ENCODE measurements around the gene RAB27A.
A peak's percentile ranks its signal among the peaks of the same experiment; 100 is the strongest.

Gene RAB27A

DNA sequence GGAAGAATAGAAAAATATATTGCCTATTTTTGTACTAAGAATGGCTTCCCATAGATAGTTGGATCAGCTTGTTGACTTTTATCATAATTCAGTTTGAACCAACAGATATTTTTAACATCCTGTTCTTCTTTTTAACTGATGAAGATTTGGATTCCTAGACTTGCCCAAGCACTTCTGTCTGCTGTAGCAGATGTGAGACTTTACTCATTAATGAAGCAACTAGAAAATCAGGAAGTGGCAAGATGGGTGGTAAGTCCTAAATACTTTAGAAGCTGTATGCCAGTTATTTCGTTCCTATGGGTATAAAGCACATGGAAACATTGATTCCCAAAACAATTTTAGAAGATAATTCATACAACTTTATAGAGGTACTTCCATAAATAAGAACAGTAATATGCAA is 37.8 kb upstream of the RAB27A start:
- no peak overlapping the region for H3K14ac ChIP-seq (ENCODE audit: low read length in 2 of 2)
- no peak overlapping the region for H3K18ac ChIP-seq (ENCODE audit: low read depth in 1 of 2, low read length in 2 of 2)
- no peaks in the 10 kb centered on the region for H3K9me3 ChIP-seq (ENCODE audit: control insufficient read depth, low read length)
- H2BK5ac ChIP-seq (ENCODE audit: low read depth, low read length, poor library complexity, severe bottlenecking) = no peak overlapping the region
- peaks cover 11% of the 10 kb centered on the region for H3K79me1 ChIP-seq (replicated peaks; ENCODE audit: low read length, poor library complexity, severe bottlenecking)
- H3K23ac ChIP-seq (ENCODE audit: low read length in 2 of 2) = no peak overlapping the region
- H4K91ac ChIP-seq (ENCODE audit: low read length) = no peak overlapping the region
- H2AK5ac ChIP-seq (ENCODE audit: low read length, severe bottlenecking) = no peak overlapping the region
- no peak overlapping the region for H3K9ac ChIP-seq (ENCODE audit: low read length)
- no peak overlapping the region for H2BK12ac ChIP-seq (ENCODE audit: low read length in 2 of 2)
- H2BK120ac ChIP-seq (ENCODE audit: low read depth, low read length) = no peak overlapping the region
- no peaks in the 10 kb centered on the region for H3K4me1 ChIP-seq (ENCODE audit: control insufficient read depth, insufficient read depth, low read depth, low read length)
- no peak overlapping the region for H2AFZ ChIP-seq (ENCODE audit: low read depth, low read length)
- no peak for DNase-seq
- H3K4ac ChIP-seq (ENCODE audit: low read depth in 1 of 2, low read length in 2 of 2) = no peak overlapping the region
- H3K27me3 ChIP-seq (ENCODE audit: control insufficient read depth in 1 of 2, insufficient read depth in 1 of 2, low read length in 2 of 2) = no peaks in the 10 kb centered on the region
- WGBS = 80% methylated on average over 1 of the region's 1 CpG
- no peak overlapping the region for H3K27ac ChIP-seq (ENCODE audit: low read length, poor library complexity, severe bottlenecking)
- no peak overlapping the region for H3K4me2 ChIP-seq (ENCODE audit: low read length, poor library complexity, severe bottlenecking)
- H3K4me3 ChIP-seq (ENCODE audit: insufficient read depth in 1 of 2, low read depth in 1 of 2, low read length in 2 of 2) = no peak overlapping the region
- no peak overlapping the region for H2BK15ac ChIP-seq (ENCODE audit: low read depth, poor library complexity, severe bottlenecking)
- peaks cover 6 to 39% of the 10 kb centered on the region in 2 experiments for H3K36me3 ChIP-seq (ENCODE audit: control insufficient read depth in 1 of 2, insufficient read depth in 2 of 2, low read depth in 1 of 2, low read length in 2 of 2)
- H4K8ac ChIP-seq (ENCODE audit: low read length) = no peak overlapping the region

DNA sequence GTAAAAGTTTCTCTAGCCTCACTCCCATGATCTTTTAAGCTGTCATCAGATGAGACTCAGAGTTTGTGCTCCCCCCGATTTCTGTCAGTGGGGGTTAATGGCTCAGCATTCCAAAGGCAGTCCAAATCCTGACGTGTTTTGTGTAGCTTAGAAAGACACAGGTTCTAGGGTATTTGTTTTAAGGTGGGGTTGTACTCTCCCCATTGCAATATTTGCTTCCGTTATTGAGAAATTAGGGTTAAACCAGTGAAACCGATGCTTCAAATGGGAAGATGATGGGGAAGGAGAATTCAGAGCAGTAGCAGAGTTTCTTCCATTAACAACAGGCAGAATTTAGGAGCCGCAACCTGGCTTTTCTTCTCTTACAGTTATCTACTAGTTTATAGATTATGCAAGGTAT is 32.9 kb upstream of the RAB27A start:
- no peak overlapping the region for H3K18ac ChIP-seq (ENCODE audit: low read depth in 1 of 2, low read length in 2 of 2)
- no peak overlapping the region for H2AK5ac ChIP-seq (ENCODE audit: low read length, severe bottlenecking)
- H4K91ac ChIP-seq (ENCODE audit: low read length) = no peak overlapping the region
- H3K36me3 ChIP-seq (ENCODE audit: control insufficient read depth in 1 of 2, insufficient read depth in 2 of 2, low read depth in 1 of 2, low read length in 2 of 2) = peaks cover 0 to 11% of the 10 kb centered on the region in 2 experiments
- H2AFZ ChIP-seq (ENCODE audit: low read depth, low read length) = no peak overlapping the region
- H4K8ac ChIP-seq (ENCODE audit: low read length) = no peak overlapping the region
- no peak overlapping the region for H3K4ac ChIP-seq (ENCODE audit: low read depth in 1 of 2, low read length in 2 of 2)
- H3K9ac ChIP-seq (ENCODE audit: low read length) = no peak overlapping the region
- no peak overlapping the region for H2BK5ac ChIP-seq (ENCODE audit: low read depth, low read length, poor library complexity, severe bottlenecking)
- H3K4me2 ChIP-seq (ENCODE audit: low read length, poor library complexity, severe bottlenecking) = no peak overlapping the region
- H3K4me3 ChIP-seq (ENCODE audit: insufficient read depth in 1 of 2, low read depth in 1 of 2, low read length in 2 of 2) = no peak overlapping the region
- no peak overlapping the region for H2BK120ac ChIP-seq (ENCODE audit: low read depth, low read length)
- no peak overlapping the region for H3K27ac ChIP-seq (ENCODE audit: low read length, poor library complexity, severe bottlenecking)
- peaks cover 5% of the 10 kb centered on the region for H3K4me1 ChIP-seq (ENCODE audit: control insufficient read depth, insufficient read depth, low read depth, low read length)
- no peaks in the 10 kb centered on the region for H3K27me3 ChIP-seq (ENCODE audit: control insufficient read depth in 1 of 2, insufficient read depth in 1 of 2, low read length in 2 of 2)
- H3K9me3 ChIP-seq (ENCODE audit: control insufficient read depth, low read length) = no peaks in the 10 kb centered on the region
- 82% methylated on average over 4 of the region's 5 CpGs for WGBS
- H3K23ac ChIP-seq (ENCODE audit: low read length in 2 of 2) = no peak overlapping the region
- no peak overlapping the region for H2BK15ac ChIP-seq (ENCODE audit: low read depth, poor library complexity, severe bottlenecking)
- H3K14ac ChIP-seq (ENCODE audit: low read length in 2 of 2) = no peak overlapping the region
- H3K79me1 ChIP-seq (replicated peaks; ENCODE audit: low read length, poor library complexity, severe bottlenecking) = peaks cover 17% of the 10 kb centered on the region
- DNase-seq = no peak
- H2BK12ac ChIP-seq (ENCODE audit: low read length in 2 of 2) = no peak overlapping the region

DNA sequence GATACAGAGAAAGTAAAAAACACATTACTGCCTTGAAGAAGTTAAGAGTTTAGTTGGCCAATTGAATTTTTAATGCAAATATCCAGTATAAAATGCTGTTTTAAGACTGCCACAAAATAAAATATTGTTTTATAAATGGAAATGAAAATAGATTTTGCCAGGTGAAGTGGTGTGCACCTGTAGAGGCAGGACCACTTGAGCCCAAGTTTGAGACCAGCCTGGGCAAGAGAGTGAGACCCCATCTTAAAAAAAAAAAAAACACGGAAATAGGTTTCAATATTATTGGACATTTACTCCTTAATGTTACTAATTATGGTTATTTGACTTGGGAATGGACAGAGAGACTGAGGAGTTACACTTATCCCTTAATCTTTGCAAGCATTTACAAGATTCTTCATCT is 31.4 kb upstream of the RAB27A start:
- peak overlapping the region; percentile 98 for H3K9ac ChIP-seq (ENCODE audit: low read length)
- DNase-seq = no peak
- WGBS = no CpG with 5 or more reads among the region's 1 CpG
- H2BK12ac ChIP-seq (ENCODE audit: low read length in 2 of 2) = no peak overlapping the region
- H3K9me3 ChIP-seq (ENCODE audit: control insufficient read depth, low read length) = no peaks in the 10 kb centered on the region
- H3K27me3 ChIP-seq (ENCODE audit: control insufficient read depth in 1 of 2, insufficient read depth in 1 of 2, low read length in 2 of 2) = no peaks in the 10 kb centered on the region
- no peak overlapping the region for H2BK5ac ChIP-seq (ENCODE audit: low read depth, low read length, poor library complexity, severe bottlenecking)
- H3K27ac ChIP-seq (ENCODE audit: low read length, poor library complexity, severe bottlenecking) = no peak overlapping the region
- H3K4me1 ChIP-seq (ENCODE audit: control insufficient read depth, insufficient read depth, low read depth, low read length) = peaks cover 8% of the 10 kb centered on the region
- H3K14ac ChIP-seq (ENCODE audit: low read length in 2 of 2) = no peak overlapping the region
- H3K4me2 ChIP-seq (ENCODE audit: low read length, poor library complexity, severe bottlenecking) = no peak overlapping the region
- H3K79me1 ChIP-seq (replicated peaks; ENCODE audit: low read length, poor library complexity, severe bottlenecking) = peaks cover 18% of the 10 kb centered on the region
- H3K36me3 ChIP-seq (ENCODE audit: control insufficient read depth in 1 of 2, insufficient read depth in 2 of 2, low read depth in 1 of 2, low read length in 2 of 2) = peaks cover 0 to 9% of the 10 kb centered on the region in 2 experiments
- H2BK15ac ChIP-seq (ENCODE audit: low read depth, poor library complexity, severe bottlenecking) = no peak overlapping the region
- peak overlapping the region in 1 of 2 experiments; percentile 89 for H3K4me3 ChIP-seq (ENCODE audit: insufficient read depth in 1 of 2, low read depth in 1 of 2, low read length in 2 of 2)
- H2BK120ac ChIP-seq (ENCODE audit: low read depth, low read length) = no peak overlapping the region
- H4K91ac ChIP-seq (ENCODE audit: low read length) = no peak overlapping the region
- no peak overlapping the region for H3K4ac ChIP-seq (ENCODE audit: low read depth in 1 of 2, low read length in 2 of 2)
- no peak overlapping the region for H3K23ac ChIP-seq (ENCODE audit: low read length in 2 of 2)
- H2AFZ ChIP-seq (ENCODE audit: low read depth, low read length) = no peak overlapping the region
- no peak overlapping the region for H2AK5ac ChIP-seq (ENCODE audit: low read length, severe bottlenecking)
- H3K18ac ChIP-seq (ENCODE audit: low read depth in 1 of 2, low read length in 2 of 2) = no peak overlapping the region
- H4K8ac ChIP-seq (ENCODE audit: low read length) = no peak overlapping the region

DNA sequence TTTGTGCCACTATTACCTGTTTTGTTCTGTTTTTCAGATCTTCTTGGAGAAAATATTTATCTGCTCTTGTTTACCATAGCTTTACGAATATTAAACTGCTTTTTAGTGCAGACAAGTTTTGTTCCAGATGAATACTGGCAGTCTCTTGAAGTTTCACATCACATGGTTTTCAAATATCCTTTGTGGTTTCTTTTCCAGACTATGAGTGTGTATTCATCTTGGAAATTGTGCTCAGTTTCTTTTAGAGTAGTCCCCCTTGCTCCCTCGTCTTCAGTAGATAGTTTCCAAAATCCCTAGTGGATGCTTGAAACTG is 30.6 kb upstream of the RAB27A start:
- no CpG with 5 or more reads among the region's 2 CpGs for WGBS
- Histone ChIP-seq H3K4me2 (ENCODE audit: low read length, poor library complexity, severe bottlenecking) (peak overlapping the region; percentile 55), H3K27me3 (ENCODE audit: control insufficient read depth in 1 of 2, insufficient read depth in 1 of 2, low read length in 2 of 2) (no peaks in the 10 kb centered on the region), H3K4ac (ENCODE audit: low read depth in 1 of 2, low read length in 2 of 2) (no peak overlapping the region), H3K14ac (ENCODE audit: low read length in 2 of 2) (no peak overlapping the region), H3K9ac (ENCODE audit: low read length) (peak overlapping the region; percentile 98), H3K4me3 (ENCODE audit: insufficient read depth in 1 of 2, low read depth in 1 of 2, low read length in 2 of 2) (peak overlapping the region in 1 of 2 experiments; percentile 89), H2BK120ac (ENCODE audit: low read depth, low read length) (no peak overlapping the region), H3K9me3 (ENCODE audit: control insufficient read depth, low read length) (no peaks in the 10 kb centered on the region), H2AK5ac (ENCODE audit: low read length, severe bottlenecking) (no peak overlapping the region), H3K36me3 (ENCODE audit: control insufficient read depth in 1 of 2, insufficient read depth in 2 of 2, low read depth in 1 of 2, low read length in 2 of 2) (peaks cover 0 to 9% of the 10 kb centered on the region in 2 experiments), H4K91ac (ENCODE audit: low read length) (no peak overlapping the region), H3K79me1 (replicated peaks; ENCODE audit: low read length, poor library complexity, severe bottlenecking) (peaks cover 18% of the 10 kb centered on the region), H2AFZ (ENCODE audit: low read depth, low read length) (no peak overlapping the region), H3K4me1 (ENCODE audit: control insufficient read depth, insufficient read depth, low read depth, low read length) (peaks cover 8% of the 10 kb centered on the region), H2BK5ac (ENCODE audit: low read depth, low read length, poor library complexity, severe bottlenecking) (no peak overlapping the region), H3K23ac (ENCODE audit: low read length in 2 of 2) (no peak overlapping the region), H3K27ac (ENCODE audit: low read length, poor library complexity, severe bottlenecking) (no peak overlapping the region), H4K8ac (ENCODE audit: low read length) (no peak overlapping the region), H2BK12ac (ENCODE audit: low read length in 2 of 2) (no peak overlapping the region), H2BK15ac (ENCODE audit: low read depth, poor library complexity, severe bottlenecking) (no peak overlapping the region), H3K18ac (ENCODE audit: low read depth in 1 of 2, low read length in 2 of 2) (no peak overlapping the region)
- peak; percentile 34 for DNase-seq

All from mesenchymal stem cell (in vitro differentiated cells and primary cell).